CD4-positive, alpha-beta T cell treated with Interleukin-17A for 4 hours (primary cell): ENCODE measurements around the gene EREG.
"Not testable (repeated sequence)": the region's sequence is repeated elsewhere in the genome, so short reads cannot be mapped to it uniquely, and the experiment has no call there.

Experiments used
- DNase-seq: peaks from one replicate; pipeline ENCODE4 v3.0.0-alpha.2; 2020; ENCODE audit warnings: mixed read lengths

The EREG gene

GRCh38 chr4:74364652-74365491, at the start of gene EREG:
Gene EREG, plus strand, starts transcription at chr4:74365145. Its CDS starts 164 bp downstream, at chr4:74365309.
- DNase-seq = peak; percentile 38

GRCh38 chr4:74315376-74315775, 49.6 kb upstream of the EREG start:
- DNase-seq = no peak

DNA sequence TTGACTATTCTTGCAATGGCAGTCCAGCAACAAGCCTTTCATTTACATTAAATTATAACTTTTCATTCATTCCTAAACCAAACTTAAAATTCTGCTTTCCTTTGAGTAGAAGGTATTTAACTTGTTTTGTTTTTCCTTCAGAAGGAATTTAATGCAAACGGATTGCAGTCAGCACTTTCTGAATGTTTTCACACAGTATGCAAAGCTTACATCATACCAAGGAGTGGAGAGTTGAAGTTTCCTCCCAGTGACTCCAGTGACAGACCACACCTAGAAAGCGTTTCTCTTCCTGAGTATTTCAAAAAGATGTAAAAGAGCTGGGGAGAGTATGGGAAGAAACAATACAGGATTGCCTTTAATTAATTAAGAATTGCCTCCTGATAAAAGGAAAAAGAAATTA, 48.5 kb upstream of the EREG start:
- no peak for DNase-seq

- no peak for DNase-seq
Measured at GRCh38 chr4:74317616-74318246, 47.2 kb upstream of the EREG start.

DNA sequence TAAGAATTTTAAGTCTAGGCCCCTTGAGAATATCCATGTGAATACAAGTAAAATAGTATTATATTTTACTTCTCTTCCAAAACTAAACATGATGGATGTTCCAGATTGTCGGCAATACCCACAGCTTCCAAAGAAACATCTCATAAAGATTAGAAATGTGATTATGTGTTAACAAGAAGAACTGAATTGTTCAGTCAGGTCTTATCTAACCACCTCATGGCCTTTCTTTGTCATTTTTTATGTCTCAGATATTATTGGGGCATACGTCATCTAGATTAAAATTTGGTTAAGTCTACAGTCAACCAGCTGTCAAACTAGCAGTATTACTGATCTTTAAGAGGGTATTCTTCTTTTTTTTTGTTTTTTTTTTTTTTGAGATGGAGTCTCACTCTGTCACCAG, 46.7 kb upstream of the EREG start:
- DNase-seq = no peak

DNA sequence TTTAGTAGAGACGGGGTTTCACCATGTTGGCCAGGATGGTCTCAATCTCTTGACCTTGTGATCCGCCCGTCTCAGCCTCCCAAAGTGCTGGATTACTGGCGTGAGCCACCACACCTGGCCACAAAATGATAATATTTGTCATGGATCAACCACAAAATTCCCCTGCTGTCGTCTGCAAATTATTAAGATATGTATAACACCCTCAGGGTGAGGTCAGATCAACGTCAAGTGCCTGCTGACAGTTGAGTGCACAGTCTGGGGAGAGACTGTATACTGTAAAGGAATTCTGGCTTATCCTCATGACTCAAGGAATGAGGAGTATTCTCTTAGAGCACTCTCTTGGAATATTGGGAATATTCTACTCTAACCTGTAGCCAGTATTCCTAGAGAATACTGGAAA, 45.5 kb upstream of the EREG start:
- DNase-seq = no peak

GRCh38 chr4:74320559-74321118, 44.3 kb upstream of the EREG start:
- peak; percentile 4 for DNase-seq

DNA sequence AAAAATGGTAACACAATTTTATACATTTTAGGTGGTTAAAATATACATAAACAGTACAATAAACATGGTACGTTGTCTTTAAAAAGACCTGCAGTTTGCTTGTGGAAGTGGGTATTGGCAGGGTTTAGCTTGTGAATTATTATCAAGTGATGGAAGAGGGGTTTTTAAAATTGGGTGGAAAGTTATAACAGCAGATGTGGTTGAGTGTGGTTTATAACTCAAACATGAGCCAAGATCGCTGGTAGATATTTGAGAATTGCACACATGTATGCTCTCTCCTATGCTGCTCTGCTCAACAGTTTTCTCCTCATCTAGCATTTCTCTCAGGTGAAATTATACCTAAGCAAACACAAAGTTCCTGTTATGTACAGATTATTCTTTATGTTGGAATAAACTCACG, 42.6 kb upstream of the EREG start:
- DNase-seq = no peak

DNA sequence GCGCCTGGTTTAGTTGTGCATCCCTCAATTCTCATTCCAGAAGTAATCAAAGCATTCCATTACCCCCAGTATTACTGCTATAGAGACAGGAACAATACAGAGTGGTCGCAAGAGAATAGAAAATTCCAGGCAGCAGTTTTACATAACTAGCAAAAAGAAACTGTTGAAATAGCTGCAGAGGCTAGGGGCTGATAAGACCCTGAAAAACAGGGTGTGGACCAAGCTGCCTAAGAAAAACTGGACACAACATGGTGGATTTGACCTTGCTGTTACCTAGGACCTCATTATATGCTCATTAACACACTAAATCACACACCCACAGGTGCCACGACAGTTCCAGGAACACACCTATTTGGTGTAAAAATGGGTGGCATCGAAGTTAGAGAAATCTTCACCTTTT, 41.3 kb upstream of the EREG start:
- DNase-seq = no peak

GRCh38 chr4:74324262-74324661, 40.7 kb upstream of the EREG start:
- no peak for DNase-seq

GRCh38 chr4:74325886-74326285, 39.1 kb upstream of the EREG start:
- DNase-seq = no peak

DNA sequence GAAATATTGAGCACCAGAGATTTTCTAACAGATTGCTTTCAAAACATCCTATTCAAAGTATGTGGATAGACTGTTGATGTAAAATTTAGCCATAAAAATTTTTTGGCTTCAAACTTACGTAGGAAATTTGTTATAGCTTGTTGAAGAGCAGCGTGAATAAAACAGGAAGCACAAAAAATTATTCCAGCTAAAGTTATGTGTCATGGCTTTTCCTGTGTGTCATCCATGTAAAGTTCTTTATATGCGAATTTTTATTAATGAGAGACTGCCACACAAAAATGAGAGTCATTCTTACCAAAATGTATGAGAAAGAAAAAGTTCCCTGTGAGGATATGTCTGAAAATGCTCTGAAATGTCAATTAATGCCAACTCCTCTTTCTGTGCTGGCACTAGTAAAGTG, 37.2 kb upstream of the EREG start:
- no peak for DNase-seq

DNA sequence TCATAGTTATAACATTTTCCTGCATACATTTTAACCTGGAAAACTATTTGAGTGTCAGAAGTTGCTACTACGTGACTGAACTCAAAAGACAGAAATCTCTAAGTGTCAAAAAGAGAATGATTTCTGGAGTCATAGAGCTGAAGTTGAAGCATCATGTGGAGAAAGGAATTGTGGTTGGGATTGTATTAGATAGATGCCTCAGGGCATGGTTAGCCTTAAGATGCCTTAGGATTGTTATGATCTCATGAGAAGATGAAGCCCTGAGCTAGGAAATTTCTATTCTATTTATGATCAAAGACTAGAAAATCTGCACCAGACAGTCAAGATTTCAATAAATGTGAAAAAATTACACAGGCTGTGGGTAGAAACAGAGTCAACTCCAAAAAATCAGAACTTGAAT, 36.4 kb upstream of the EREG start:
- DNase-seq = no peak

GRCh38 chr4:74329307-74329706, 35.6 kb upstream of the EREG start:
- DNase-seq = no peak

GRCh38 chr4:74330295-74330750, 34.6 kb upstream of the EREG start:
- DNase-seq = no peak

DNA sequence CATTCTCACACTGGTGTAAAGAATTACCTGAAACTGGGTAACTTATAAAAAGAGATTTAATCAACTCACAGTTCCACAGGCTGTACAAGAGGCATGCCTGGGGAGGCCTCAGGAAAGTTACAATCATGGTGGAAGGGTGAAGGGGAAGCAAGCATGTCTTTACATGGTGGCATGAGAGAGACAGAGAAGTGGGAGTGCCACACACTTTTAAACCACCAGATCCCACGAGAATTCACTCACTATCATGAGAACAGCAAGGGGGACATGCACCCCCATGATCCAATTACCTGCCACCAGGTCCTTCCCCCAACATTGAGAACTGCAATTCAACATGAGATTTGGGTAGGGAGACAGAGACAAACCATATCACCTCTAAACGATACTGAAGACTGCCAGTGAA, 33.7 kb upstream of the EREG start:
- DNase-seq = no peak

DNA sequence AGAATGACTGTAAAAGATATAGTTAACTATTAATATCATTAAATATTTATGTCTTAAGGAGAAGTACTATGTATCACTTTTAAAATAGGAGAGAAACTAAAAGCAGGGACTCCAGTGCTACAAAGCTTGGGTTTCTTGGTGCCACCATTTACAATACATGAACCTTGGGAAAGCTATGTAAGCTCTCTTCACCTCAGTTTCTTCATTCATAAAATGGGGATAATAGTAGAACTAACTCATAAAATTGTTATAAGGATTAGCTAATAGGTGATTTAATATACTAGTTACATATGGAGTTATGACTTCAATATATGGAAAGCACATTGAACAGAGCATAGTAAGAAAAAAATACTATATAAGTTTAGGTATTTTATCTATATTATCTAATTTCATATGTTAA, 33.0 kb upstream of the EREG start:
- DNase-seq = no peak

GRCh38 chr4:74334636-74335035, 30.3 kb upstream of the EREG start:
- no peak for DNase-seq

DNA sequence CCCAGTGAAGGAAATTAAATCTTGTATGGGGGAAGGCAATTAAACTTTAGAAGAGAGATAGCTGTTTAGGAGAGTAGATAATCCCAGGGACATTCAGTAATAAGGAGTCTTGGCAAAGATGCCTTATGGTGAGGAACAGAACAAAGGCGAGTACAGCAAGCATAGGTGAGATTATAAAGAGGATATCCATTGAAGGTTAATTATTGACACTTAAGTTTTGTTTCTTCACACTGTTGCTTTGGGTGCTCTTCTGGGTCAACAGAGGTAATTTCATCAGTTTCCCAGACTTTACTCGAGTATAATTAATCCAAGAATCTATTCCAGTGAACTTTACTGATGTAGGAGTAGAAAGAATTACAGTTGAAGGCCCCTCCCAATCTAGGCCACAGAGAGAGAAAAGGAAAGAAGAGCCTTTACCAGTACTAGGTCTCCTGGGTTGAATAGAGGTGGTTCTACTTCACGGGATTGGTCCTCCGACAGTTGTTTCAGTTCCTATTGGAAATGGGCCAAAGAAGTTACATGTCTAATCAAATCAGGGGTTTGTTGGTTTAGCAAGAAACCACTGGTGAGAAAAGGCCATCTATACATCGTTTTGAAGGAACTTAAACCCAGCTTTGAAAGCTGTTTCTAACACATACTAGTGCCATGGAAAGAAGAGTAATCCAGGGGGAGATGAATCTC, 29.5 kb upstream of the EREG start:
- DNase-seq = no peak

GRCh38 chr4:74338792-74339333, 26.1 kb upstream of the EREG start:
- DNase-seq = no peak

- no peak for DNase-seq
Measured at GRCh38 chr4:74339501-74339900, 25.4 kb upstream of the EREG start.

- DNase-seq = not testable (repeated sequence)
Measured at GRCh38 chr4:74340421-74340820, 24.5 kb upstream of the EREG start.

- no peak for DNase-seq
Measured at GRCh38 chr4:74344031-74344430, 20.9 kb upstream of the EREG start.
